ENCODE results near the gene PPM1N. TPM values are rescaled to one million over a fixed set of nuclear protein-coding genes. Genes with fewer than 3 reads are reported as not detected.

The PPM1N gene
- total and polyA plus RNA-seq, 7 donors: 1.2 to 4.2 (median 2.5) TPM

GRCh38 chr19:45514376-45515051, 16.3 kb downstream of the PPM1N start:
- Histone ChIP-seq H3K36me3 (peaks cover 0 to 34% (median 23%) of the 10 kb centered on the region in 4 donors), H3K27ac (peak overlapping the region; percentile 61 to 99 (median 80)), H3K4me3 (no peak overlapping the region), H3K4me1 (peaks cover 0 to 71% (median 69%) of the 10 kb centered on the region in 4 donors), H3K27me3 (no peaks in the 10 kb centered on the region), H3K9me3 (no peaks in the 10 kb centered on the region)
- DNase-seq: no peak
- intact Hi-C loops (cut with DNase I): no loop called here
- 9 to 43% methylated on average over 13 of the region's 13 CpGs for WGBS, 2 donors
- TF ChIP-seq POLR2A (IDR thresholded peaks at IDR 0.05): no peak
- TF ChIP-seq EP300 (IDR thresholded peaks at IDR 0.05): no peak
- no peak for TF ChIP-seq CTCF (IDR thresholded peaks at IDR 0.05)
- TF ChIP-seq POLR2AphosphoS5 (IDR thresholded peaks at IDR 0.05): no peak

- Histone ChIP-seq H3K36me3 (peaks cover 0 to 41% (median 26%) of the 10 kb centered on the region in 4 donors), H3K27me3 (no peaks in the 10 kb centered on the region), H3K27ac (peak overlapping the region; percentile 61 to 99 (median 80)), H3K4me3 (no peak overlapping the region), H3K4me1 (peaks cover 0 to 64% (median 63%) of the 10 kb centered on the region in 4 donors), H3K9me3 (no peaks in the 10 kb centered on the region)
- WGBS, 2 donors: 27 to 41% methylated on average over 10 of the region's 10 CpGs
- intact Hi-C loops (cut with DNase I): no loop called here
- no peak for DNase-seq
- TF ChIP-seq POLR2AphosphoS5 (IDR thresholded peaks at IDR 0.05) (no peak), CTCF (IDR thresholded peaks at IDR 0.05) (no peak), EP300 (IDR thresholded peaks at IDR 0.05) (no peak), POLR2A (IDR thresholded peaks at IDR 0.05) (no peak)
These were observed 16.9 kb downstream of the PPM1N start for GRCh38 chr19:45515081-45515624.

GRCh38 chr19:45515807-45516401, 17.7 kb downstream of the PPM1N start:
- H3K4me1 ChIP-seq: peaks cover 0 to 57% (median 56%) of the 10 kb centered on the region in 4 donors
- H3K4me3 ChIP-seq: no peak overlapping the region
- WGBS, 2 donors: 25 to 61% methylated on average over 9 of the region's 9 CpGs
- DNase-seq: no peak
- TF ChIP-seq POLR2AphosphoS5 (IDR thresholded peaks at IDR 0.05) (no peak), POLR2A (IDR thresholded peaks at IDR 0.05) (no peak), CTCF (IDR thresholded peaks at IDR 0.05) (no peak), EP300 (IDR thresholded peaks at IDR 0.05) (no peak)
- H3K27me3 ChIP-seq: no peaks in the 10 kb centered on the region
- peak overlapping the region; percentile 61 to 99 (median 80) for H3K27ac ChIP-seq
- no peaks in the 10 kb centered on the region for H3K9me3 ChIP-seq
- intact Hi-C loops (cut with DNase I): no loop called here
- peaks cover 3 to 48% (median 33%) of the 10 kb centered on the region in 4 donors for H3K36me3 ChIP-seq

GRCh38 chr19:45517238-45517637, 19.0 kb downstream of the PPM1N start:
- intact Hi-C loops (cut with DNase I): no loop called here
- H3K27ac ChIP-seq: no peak overlapping the region

More at GRCh38 chr19:45517238-45517637, 19.0 kb downstream of the PPM1N start:
- no peak overlapping the region for H3K4me3 ChIP-seq
- TF ChIP-seq EP300 (IDR thresholded peaks at IDR 0.05): no peak
- no peak for TF ChIP-seq POLR2A (IDR thresholded peaks at IDR 0.05)
- TF ChIP-seq CTCF (IDR thresholded peaks at IDR 0.05): no peak
- TF ChIP-seq POLR2AphosphoS5 (IDR thresholded peaks at IDR 0.05): no peak
- H3K36me3 ChIP-seq: peaks cover 15 to 62% (median 47%) of the 10 kb centered on the region in 4 donors
- no peak for DNase-seq
- H3K27me3 ChIP-seq: no peaks in the 10 kb centered on the region
- WGBS, 2 donors: 54 to 73% methylated on average over 7 of the region's 7 CpGs
- H3K9me3 ChIP-seq: no peaks in the 10 kb centered on the region
- peaks cover 0 to 44% (median 42%) of the 10 kb centered on the region in 4 donors for H3K4me1 ChIP-seq
